B cell (primary cell): ENCODE data around the gene TRIM24. TPM values are rescaled to one million over a fixed set of nuclear protein-coding genes. Genes with fewer than 3 reads are reported as not detected.

ENCODE experiments used
- ATAC-seq: fragments of 200-7000 bp; cut with Tn5 transposase; one replicate; pipeline ENCODE4 v1.10.0; 2021; ENCODE audit warnings: low read depth, mild to moderate bottlenecking, moderate number of reproducible peaks, moderate library complexity
- CTCF ChIA-PET: fragments of 350-600 bp; sonication (Branson Sonifier 250); formaldehyde crosslinking; loops from one replicate; lab custom pipeline; 2021; ENCODE audit warnings: antibody characterized with exemption, inconsistent platforms; lab: Charles Lee
- POLR2A ChIA-PET: fragments of 350-600 bp; sonication (Branson Sonifier 250); formaldehyde crosslinking; loops from one replicate; lab custom pipeline; 2021; ENCODE audit warnings: antibody characterized with exemption; lab: Charles Lee
- DNase-seq: peaks from one replicate; pipeline ENCODE4 v3.0.0; 2013
- H2AFZ ChIP-seq: 2 replicates; pipeline ENCODE4 v1.6.1; 2012; ENCODE audit warnings: mild to moderate bottlenecking, low read depth, low read length; ENCODE audit not compliant: insufficient read depth, poor library complexity, severe bottlenecking
- H3K27ac ChIP-seq, 2 donors: 1 replicate in 1 of 2; 2 replicates in 1 of 2; pipeline ENCODE4 v1.5.1; 2012 to 2013; ENCODE audit warnings: low read length in 2 of 2, mild to moderate bottlenecking in 2 of 2, moderate library complexity in 1 of 2
- H3K27me3 ChIP-seq, 4 experiments: fragments of 200-600 bp in 1 of 4; sonication (generic) in 1 of 4; replicated peaks in 1 of 4; 1 replicate in 2 of 4; 2 replicates in 2 of 4; pipeline versions ENCODE4 v1.6.1 to v1.7.0; 2013 to 2016; ENCODE audit warnings: low read length in 3 of 4, mild to moderate bottlenecking in 2 of 4, mixed read lengths in 1 of 4, moderate library complexity in 1 of 4; ENCODE audit not compliant: insufficient read depth in 4 of 4, control insufficient read depth in 3 of 4; ENCODE audit errors: control extremely low read depth in 1 of 4
- H3K36me3 ChIP-seq, 2 experiments: replicated peaks in 1 of 2; 1 replicate in 1 of 2; 2 replicates in 1 of 2; pipeline versions ENCODE4 v1.6.1 to v1.7.1; 2013; ENCODE audit warnings: low read length in 1 of 2; ENCODE audit not compliant: insufficient read depth in 2 of 2, control insufficient read depth in 1 of 2; ENCODE audit errors: control extremely low read depth in 1 of 2, extremely low read depth in 1 of 2
- H3K4me1 ChIP-seq, 2 donors: fragments of 200-600 bp in 1 of 2; sonication (generic) in 1 of 2; 1 replicate in 1 of 2; 2 replicates in 1 of 2; pipeline versions ENCODE4 v1.5.1 to v1.6.1; 2013 to 2017; ENCODE audit warnings: low read length in 2 of 2; ENCODE audit not compliant: control insufficient read depth in 2 of 2, insufficient read depth in 2 of 2
- H3K4me2 ChIP-seq: replicated peaks from 2 replicates; pipeline ENCODE3; 2012; ENCODE audit warnings: mild to moderate bottlenecking, low read depth, low read length; ENCODE audit not compliant: poor library complexity, severe bottlenecking
- H3K4me3 ChIP-seq, 5 experiments: fragments of 200-600 bp in 1 of 5; sonication (generic) in 1 of 5; 1 replicate in 3 of 5; 2 replicates in 2 of 5; pipeline versions ENCODE4 v1.5.1 to v1.7.0; 2011 to 2016; ENCODE audit warnings: low read length in 4 of 5, mild to moderate bottlenecking in 4 of 5, low read depth in 2 of 5, control low read depth in 1 of 5, moderate library complexity in 1 of 5; ENCODE audit not compliant: insufficient read depth in 1 of 5; ENCODE audit errors: control extremely low read depth in 1 of 5, extremely low read depth in 1 of 5
- H3K79me2 ChIP-seq: fragments of 200-600 bp; sonication (generic); one replicate; pipeline ENCODE4 v1.6.0; 2016; ENCODE audit warnings: low read length; ENCODE audit not compliant: control insufficient read depth, insufficient read depth
- H3K9ac ChIP-seq: fragments of 200-600 bp; sonication (generic); 2 replicates; pipeline ENCODE4 v1.6.1; 2017; ENCODE audit warnings: mild to moderate bottlenecking, low read length, moderate library complexity
- H3K9me3 ChIP-seq, 3 donors: one replicate each; pipeline versions ENCODE4 v1.6.1 to v1.7.1; 2013; ENCODE audit warnings: low read length in 2 of 3; ENCODE audit not compliant: control insufficient read depth in 2 of 3, insufficient read depth in 1 of 3; ENCODE audit errors: control extremely low read depth in 1 of 3
- H4K20me1 ChIP-seq: 2 replicates; pipeline ENCODE4 v1.6.0; 2012; ENCODE audit warnings: mild to moderate bottlenecking, low read length; ENCODE audit not compliant: insufficient read depth, control insufficient read depth, poor library complexity, severe bottlenecking
- H3K27ac Mint-ChIP-seq: one replicate; pipeline ENCODE4 v1.8.0; 2021; ENCODE audit warnings: mixed read lengths
- H3K27me3 Mint-ChIP-seq: one replicate; pipeline ENCODE4 v1.8.0; 2021; ENCODE audit warnings: mixed read lengths
- H3K4me1 Mint-ChIP-seq: one replicate; pipeline ENCODE4 v1.8.0; 2021; ENCODE audit warnings: mixed read lengths
- H3K4me3 Mint-ChIP-seq: one replicate; pipeline ENCODE4 v1.8.0; 2021; ENCODE audit warnings: mixed read lengths
- H3K9me3 Mint-ChIP-seq: one replicate; pipeline ENCODE4 v1.8.0; 2022; ENCODE audit warnings: mixed read lengths; ENCODE audit not compliant: insufficient read depth
- EZH2 ChIP-seq: IDR thresholded peaks from 2 replicates; pipeline ENCODE4 v1.6.1; 2012; ENCODE audit warnings: borderline replicate concordance, low read depth, mild to moderate bottlenecking, moderate library complexity, low read length; ENCODE audit not compliant: insufficient read depth, poor library complexity, severe bottlenecking
- WGBS: methylation state at CpG from one replicate; pipeline ENCODE4 v1.1.5; 2013; ENCODE audit warnings: missing lambda C conversion rate; ENCODE audit not compliant: insufficient coverage; 5-methylcytosine and 5-hydroxymethylcytosine counted together
- intact Hi-C: fragments of 100-400 bp; cut with micrococcal nuclease; formaldehyde crosslinking; loops from one replicate; pipeline ENCODE4 v1.10.0; 2022
- polyA plus RNA-seq: library from polyadenylated mRNA; depleted of rRNA; stranded (reverse); fragments of >200 nt; gene quantifications from 2 replicates; pipeline ENCODE4 v1.2.3, GENCODE V29; 2012
- total RNA-seq, 2 donors: library from RNA; stranded (reverse); fragments of 120-200 nt in 1 of 2; gene quantifications; 1 replicate in 1 of 2; 2 replicates in 1 of 2; pipeline versions ENCODE4 v1.2.3 to v1.2.4, GENCODE V29; 2013 to 2022
- TF ChIP-seq, protein P1 (sequence below): fragments of 200-600 bp; IDR thresholded peaks from one replicate; pipeline ENCODE4 v1.8.0; 2022; ENCODE audit warnings: antibody characterized with exemption, mild to moderate bottlenecking

TRIM24 gene
- total and polyA plus RNA-seq, 2 donors (not counting 1 experiment from before 2014, with no cell fraction given), result 3.7 to 18.7 TPM

DNA sequence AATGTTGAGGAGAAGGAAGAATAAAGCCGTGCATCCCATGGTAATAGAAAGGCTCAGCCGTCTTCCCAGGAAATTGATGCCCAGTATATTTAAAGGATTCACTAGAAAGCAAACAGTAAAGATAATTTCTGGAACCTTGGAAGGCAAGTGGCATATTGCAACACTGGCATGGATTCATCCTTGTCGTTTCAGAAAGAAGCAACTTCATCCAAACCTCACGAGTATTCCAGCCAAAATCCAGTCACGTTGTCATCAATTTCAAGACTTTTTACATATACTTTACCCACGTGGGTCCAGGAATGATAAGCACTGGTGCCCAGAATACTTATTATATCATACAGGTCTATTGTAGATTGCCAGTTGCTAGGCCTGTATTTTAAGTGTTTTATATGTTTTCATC, 167.3 kb downstream of the TRIM24 start:
- no peaks in the 10 kb centered on the region for H3K36me3 ChIP-seq
- peaks cover 3% of the 10 kb centered on the region in 2 donors for H3K4me1 ChIP-seq
- Mint-ChIP-seq H3K9me3 (peaks cover 3% of the 10 kb centered on the region), H3K27ac (no peak overlapping the region), H3K4me3 (no peak overlapping the region), H3K27me3 (peaks cover 4% of the 10 kb centered on the region), H3K4me1 (peaks cover 2% of the 10 kb centered on the region)
- 100% methylated on average over 2 of the region's 6 CpGs for WGBS
- no peak overlapping the region for H3K4me3 ChIP-seq
- ChIA-PET CTCF (no interaction called here), POLR2A (no interaction called here)
- intact Hi-C loops, result no loop called here
- no peak for TF ChIP-seq EZH2
- TF ChIP-seq, protein P1, sequence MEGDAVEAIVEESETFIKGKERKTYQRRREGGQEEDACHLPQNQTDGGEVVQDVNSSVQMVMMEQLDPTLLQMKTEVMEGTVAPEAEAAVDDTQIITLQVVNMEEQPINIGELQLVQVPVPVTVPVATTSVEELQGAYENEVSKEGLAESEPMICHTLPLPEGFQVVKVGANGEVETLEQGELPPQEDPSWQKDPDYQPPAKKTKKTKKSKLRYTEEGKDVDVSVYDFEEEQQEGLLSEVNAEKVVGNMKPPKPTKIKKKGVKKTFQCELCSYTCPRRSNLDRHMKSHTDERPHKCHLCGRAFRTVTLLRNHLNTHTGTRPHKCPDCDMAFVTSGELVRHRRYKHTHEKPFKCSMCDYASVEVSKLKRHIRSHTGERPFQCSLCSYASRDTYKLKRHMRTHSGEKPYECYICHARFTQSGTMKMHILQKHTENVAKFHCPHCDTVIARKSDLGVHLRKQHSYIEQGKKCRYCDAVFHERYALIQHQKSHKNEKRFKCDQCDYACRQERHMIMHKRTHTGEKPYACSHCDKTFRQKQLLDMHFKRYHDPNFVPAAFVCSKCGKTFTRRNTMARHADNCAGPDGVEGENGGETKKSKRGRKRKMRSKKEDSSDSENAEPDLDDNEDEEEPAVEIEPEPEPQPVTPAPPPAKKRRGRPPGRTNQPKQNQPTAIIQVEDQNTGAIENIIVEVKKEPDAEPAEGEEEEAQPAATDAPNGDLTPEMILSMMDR, result no peak
- H2AFZ ChIP-seq, result no peak overlapping the region
- no peaks in the 10 kb centered on the region for H4K20me1 ChIP-seq
- no peaks in the 10 kb centered on the region for H3K9me3 ChIP-seq
- H3K4me2 ChIP-seq, result no peak overlapping the region
- no peak for ATAC-seq
- no peak for DNase-seq
- no peak overlapping the region for H3K27ac ChIP-seq
- H3K27me3 ChIP-seq, result no peaks in the 10 kb centered on the region
- no peaks in the 10 kb centered on the region for H3K79me2 ChIP-seq
- no peak overlapping the region for H3K9ac ChIP-seq

DNA sequence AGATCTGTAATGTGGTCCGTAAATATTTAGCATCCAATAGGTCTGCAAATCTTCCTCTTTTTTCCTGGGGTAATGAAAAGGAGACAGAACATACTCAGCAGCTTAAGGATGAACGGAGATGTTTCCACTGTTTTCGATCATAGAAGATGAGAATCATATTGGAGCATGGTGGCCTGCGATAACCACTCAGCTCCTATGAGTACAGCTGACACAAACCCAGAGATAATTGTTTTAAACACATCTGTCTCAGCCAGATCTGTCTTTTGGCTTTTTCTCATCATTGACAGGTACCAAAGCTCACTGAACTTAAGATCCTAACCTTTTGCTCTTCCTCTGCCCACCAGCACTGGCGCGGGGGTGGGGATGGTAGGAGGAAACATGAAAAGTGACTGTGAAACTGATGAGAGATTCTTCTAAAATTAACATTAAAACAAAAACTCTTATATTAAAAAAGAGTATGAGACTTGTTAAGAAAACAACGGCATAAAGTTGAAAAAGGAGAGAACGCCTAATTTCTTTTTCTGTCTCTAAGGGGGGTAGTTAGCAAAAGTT, 170.1 kb downstream of the TRIM24 start:
- ATAC-seq (no peak), DNase-seq (no peak)
- no peak overlapping the region for H3K27ac ChIP-seq
- ChIA-PET POLR2A (no interaction called here), CTCF (no interaction called here)
- H3K4me1 Mint-ChIP-seq, result peaks cover 2% of the 10 kb centered on the region
- H3K4me2 ChIP-seq, result no peak overlapping the region
- TF ChIP-seq EZH2, result no peak
- H3K9me3 Mint-ChIP-seq, result no peaks in the 10 kb centered on the region
- H3K9me3 ChIP-seq, result no peaks in the 10 kb centered on the region
- 96% methylated on average over 4 of the region's 8 CpGs for WGBS
- H3K27me3 ChIP-seq, result peaks cover 0 to 3% (median 0%) of the 10 kb centered on the region in 4 experiments
- intact Hi-C loops, result no loop called here
- H2AFZ ChIP-seq, result no peak overlapping the region
- no peaks in the 10 kb centered on the region for H3K36me3 ChIP-seq
- H4K20me1 ChIP-seq, result no peaks in the 10 kb centered on the region
- H3K4me3 Mint-ChIP-seq, result no peak overlapping the region
- H3K79me2 ChIP-seq, result no peaks in the 10 kb centered on the region
- no peak overlapping the region for H3K4me3 ChIP-seq
- peaks cover 7% of the 10 kb centered on the region for H3K27me3 Mint-ChIP-seq
- H3K27ac Mint-ChIP-seq, result no peak overlapping the region
- no peak overlapping the region for H3K9ac ChIP-seq
- H3K4me1 ChIP-seq, result peaks cover 3% of the 10 kb centered on the region in 2 donors
